Thyroid gland (tissue), 4 donors: ENCODE results near the gene CITED4.
A peak's percentile ranks its signal among the peaks of the same experiment; 100 is the strongest.

Experiments
- CTCF ChIP-seq, 6 experiments: fragments of 200-600 bp in 3 of 6; fragments of 450-650 bp in 3 of 6; sonication (generic) in 3 of 6; IDR thresholded peaks; one replicate each; pipeline ENCODE4 v1.5.1; 2016 to 2019; ENCODE audit warnings: antibody characterized with exemption in 6 of 6, mild to moderate bottlenecking in 2 of 6, inconsistent platforms in 1 of 6, moderate library complexity in 1 of 6
- POLR2A ChIP-seq, 2 donors: fragments of 450-650 bp; IDR thresholded peaks; one replicate each; pipeline ENCODE4 v1.6.1; 2017; ENCODE audit warnings: antibody characterized with exemption in 2 of 2, mild to moderate bottlenecking in 2 of 2, moderate library complexity in 1 of 2

- TF ChIP-seq CTCF (IDR thresholded peaks at IDR 0.05), result peak; percentile 78 to 98 (median 90)
- no peak for TF ChIP-seq POLR2A (IDR thresholded peaks at IDR 0.05)
These were observed 13.5 kb downstream of the CITED4 start for GRCh38 chr1:40848530-40849189.
